H9 (cell line): Measurements from ENCODE around the gene NUP85. TPM values are rescaled to one million over a fixed set of nuclear protein-coding genes. Genes with fewer than 3 reads are reported as not detected.

Experiments used
- DNase-seq: peaks from one replicate; pipeline ENCODE4 v3.0.0-alpha.2; 2017
- H2AFZ ChIP-seq: one replicate; pipeline ENCODE4 v1.6.1; 2013; ENCODE audit warnings: mild to moderate bottlenecking, low read length, control low read depth, moderate library complexity
- H2AK5ac ChIP-seq: 2 replicates; pipeline ENCODE4 v1.6.1; 2013; ENCODE audit warnings: low read length, control low read depth, mixed read lengths; ENCODE audit not compliant: insufficient read length
- H2BK120ac ChIP-seq: one replicate; pipeline ENCODE4 v1.6.1; 2013; ENCODE audit warnings: low read depth, mild to moderate bottlenecking, low read length, control low read depth, inconsistent platforms; ENCODE audit not compliant: poor library complexity, severe bottlenecking
- H2BK12ac ChIP-seq: 2 replicates; pipeline ENCODE4 v1.6.1; 2013; ENCODE audit warnings: low read length, control low read depth, mixed read lengths, low read depth; ENCODE audit not compliant: insufficient read length
- H2BK15ac ChIP-seq: 2 replicates; pipeline ENCODE4 v1.6.1; 2013; ENCODE audit warnings: low read depth, low read length, control low read depth
- H2BK20ac ChIP-seq: one replicate; pipeline ENCODE4 v1.6.1; 2013; ENCODE audit warnings: low read depth, mild to moderate bottlenecking, low read length, control low read depth, inconsistent platforms; ENCODE audit not compliant: poor library complexity, severe bottlenecking
- H2BK5ac ChIP-seq: 2 replicates; pipeline ENCODE4 v1.6.1; 2013; ENCODE audit warnings: low read length, control low read depth, mixed read lengths; ENCODE audit not compliant: insufficient read length
- H3K14ac ChIP-seq: 2 replicates; pipeline ENCODE4 v1.6.1; 2013; ENCODE audit warnings: low read length, control low read depth; ENCODE audit not compliant: insufficient read depth
- H3K18ac ChIP-seq: 2 replicates; pipeline ENCODE4 v1.6.1; 2013; ENCODE audit warnings: low read depth, mild to moderate bottlenecking, mixed read lengths, low read length, control low read depth; ENCODE audit not compliant: insufficient read length
- H3K23ac ChIP-seq: 2 replicates; pipeline ENCODE4 v1.6.1; 2013; ENCODE audit warnings: low read length, control low read depth, mixed read lengths, low read depth; ENCODE audit not compliant: insufficient read length
- H3K23me2 ChIP-seq: 2 replicates; pipeline ENCODE4 v1.6.1; 2013; ENCODE audit warnings: low read depth, mild to moderate bottlenecking, mixed read lengths, low read length, control low read depth; ENCODE audit not compliant: insufficient read length, poor library complexity, severe bottlenecking
- H3K27ac ChIP-seq: 2 replicates; pipeline ENCODE4 v1.5.1; 2013; ENCODE audit warnings: low read length, control low read depth, mixed read lengths, low read depth; ENCODE audit not compliant: insufficient read length
- H3K27me3 ChIP-seq: 2 replicates; pipeline ENCODE4 v1.6.1; 2013; ENCODE audit warnings: low read length, control low read depth, inconsistent platforms; ENCODE audit not compliant: insufficient read depth
- H3K4ac ChIP-seq: 2 replicates; pipeline ENCODE4 v1.6.1; 2013; ENCODE audit warnings: low read depth, mild to moderate bottlenecking, control low read depth, inconsistent platforms, low read length, moderate library complexity
- H3K4me1 ChIP-seq: 2 replicates; pipeline ENCODE4 v1.6.1; 2013; ENCODE audit warnings: low read length, control low read depth, inconsistent platforms; ENCODE audit not compliant: insufficient read depth
- H3K4me2 ChIP-seq: 2 replicates; pipeline ENCODE4 v1.6.1; 2013; ENCODE audit warnings: low read length, control low read depth, mixed read lengths; ENCODE audit not compliant: insufficient read length, insufficient read depth
- H3K56ac ChIP-seq: 2 replicates; pipeline ENCODE4 v1.6.1; 2013; ENCODE audit warnings: low read depth, mild to moderate bottlenecking, mixed read lengths, low read length, control low read depth; ENCODE audit not compliant: insufficient read length
- H3K79me1 ChIP-seq: 2 replicates; pipeline ENCODE4 v1.6.1; 2013; ENCODE audit warnings: low read depth, mild to moderate bottlenecking, moderate library complexity, low read length, control low read depth, inconsistent platforms; ENCODE audit not compliant: insufficient read depth, poor library complexity, severe bottlenecking
- H3K79me2 ChIP-seq: 2 replicates; pipeline ENCODE4 v1.6.1; 2013; ENCODE audit warnings: low read length, control low read depth, inconsistent platforms; ENCODE audit not compliant: insufficient read depth
- H3K9ac ChIP-seq: 2 replicates; pipeline ENCODE4 v1.6.1; 2013; ENCODE audit warnings: low read length, control low read depth, mixed read lengths; ENCODE audit not compliant: insufficient read length; ENCODE audit errors: extremely low read depth
- H3K9me3 ChIP-seq: one replicate; pipeline ENCODE4 v1.6.1; 2013; ENCODE audit warnings: low read depth, low read length, inconsistent platforms; ENCODE audit not compliant: control insufficient read depth
- H3T11ph ChIP-seq: one replicate; pipeline ENCODE4 v1.6.1; 2013; ENCODE audit warnings: mild to moderate bottlenecking, low read length, control low read depth, inconsistent platforms
- H4K20me1 ChIP-seq: one replicate; pipeline ENCODE4 v1.6.1; 2013; ENCODE audit not compliant: control insufficient read depth, insufficient read length, insufficient read depth
- H4K5ac ChIP-seq: 2 replicates; pipeline ENCODE4 v1.6.1; 2013; ENCODE audit warnings: low read depth, mild to moderate bottlenecking, mixed read lengths, low read length, control low read depth; ENCODE audit not compliant: insufficient read length
- H4K8ac ChIP-seq: replicated peaks from 2 replicates; pipeline ENCODE4 v1.6.1; 2013; ENCODE audit warnings: low read length, control low read depth, mixed read lengths, low read depth; ENCODE audit not compliant: insufficient read length
- H4K91ac ChIP-seq: 2 replicates; pipeline ENCODE4 v1.6.1; 2013; ENCODE audit warnings: low read depth, mild to moderate bottlenecking, moderate library complexity, mixed read lengths, low read length, control low read depth; ENCODE audit not compliant: insufficient read length
- H3K27ac Mint-ChIP-seq, 3 experiments: 2 replicates in 2 of 3; 3 replicates in 1 of 3; pipeline ENCODE4 v1.8.0; 2020 to 2021; ENCODE audit warnings: mixed read lengths in 3 of 3, mild to moderate bottlenecking in 1 of 3, moderate library complexity in 1 of 3
- H3K27me3 Mint-ChIP-seq: 2 replicates; pipeline ENCODE4 v1.8.0; 2021; ENCODE audit warnings: low read depth, mild to moderate bottlenecking, moderate library complexity, mixed read lengths
- H3K36me3 Mint-ChIP-seq, 3 experiments: 2 replicates in 2 of 3; 3 replicates in 1 of 3; pipeline ENCODE4 v1.8.0; 2020 to 2021; ENCODE audit warnings: low read depth in 3 of 3, mixed read lengths in 3 of 3; ENCODE audit not compliant: insufficient read depth in 1 of 3
- H3K4me1 Mint-ChIP-seq, 2 experiments: 2 replicates each; pipeline ENCODE4 v1.8.0; 2020; ENCODE audit warnings: mixed read lengths in 2 of 2
- H3K4me3 Mint-ChIP-seq, 2 experiments: 2 replicates in 1 of 2; 3 replicates in 1 of 2; pipeline ENCODE4 v1.8.0; 2020 to 2021; ENCODE audit warnings: mild to moderate bottlenecking in 2 of 2, mixed read lengths in 2 of 2, moderate library complexity in 1 of 2
- H3K9me3 Mint-ChIP-seq, 2 experiments: 2 replicates in 1 of 2; 3 replicates in 1 of 2; pipeline ENCODE4 v1.8.0; 2020; ENCODE audit warnings: mild to moderate bottlenecking in 2 of 2, mixed read lengths in 2 of 2, moderate library complexity in 1 of 2
- WGBS: extraction: QIAGEN DNeasy Blood & Tissue Kit; methylation state at CpG from one replicate; pipeline ENCODE4 v1.1.7; 2013; ENCODE audit warnings: missing lambda C conversion rate, low lambda C conversion rate, mixed read lengths; ENCODE audit not compliant: insufficient read length; ENCODE audit errors: extremely low coverage; 5-methylcytosine and 5-hydroxymethylcytosine counted together
- total RNA-seq: library from RNA; stranded (reverse); gene quantifications from 2 replicates; pipeline ENCODE4 v1.2.1, GENCODE V29; 2021
- TF ChIP-seq, protein P1 (sequence below): fragments of 200-600 bp; sonication (generic); conservative IDR thresholded peaks from 3 replicates; pipeline ENCODE4 v1.8.0; 2021; ENCODE audit warnings: antibody characterized with exemption, mild to moderate bottlenecking

Gene NUP85
- total RNA-seq, 1 experiment from 2014 or later: 145 TPM

DNA sequence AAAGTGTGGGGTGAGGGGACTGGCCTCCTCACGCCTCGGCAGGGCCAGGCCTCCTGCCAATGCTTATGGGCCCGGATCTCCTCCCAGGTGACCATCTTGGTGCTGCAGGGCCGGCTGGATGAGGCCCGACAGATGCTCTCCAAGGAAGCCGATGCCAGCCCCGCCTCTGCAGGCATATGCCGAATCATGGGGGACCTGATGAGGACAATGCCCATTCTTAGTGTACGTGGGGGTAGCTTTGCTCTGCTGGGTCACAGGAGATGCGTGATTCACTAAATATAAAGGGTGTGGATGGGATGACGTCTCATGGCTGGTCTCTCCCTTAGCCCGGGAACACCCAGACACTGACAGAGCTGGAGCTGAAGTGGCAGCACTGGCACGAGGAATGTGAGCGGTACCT, 19.5 kb downstream of the NUP85 start:
- no peaks in the 10 kb centered on the region for H3K23me2 ChIP-seq
- no peak overlapping the region for H4K5ac ChIP-seq
- H3K4ac ChIP-seq: no peak overlapping the region
- H3K4me3 Mint-ChIP-seq: no peak overlapping the region
- no peak overlapping the region for H3K4me2 ChIP-seq
- H3K23ac ChIP-seq: no peak overlapping the region
- no peak overlapping the region for H4K91ac ChIP-seq
- no peak overlapping the region for H2BK12ac ChIP-seq
- H3K9ac ChIP-seq: no peak overlapping the region
- no peak overlapping the region for H3K27ac Mint-ChIP-seq
- no peak overlapping the region for H2BK15ac ChIP-seq
- H3K18ac ChIP-seq: no peak overlapping the region
- H3K27me3 Mint-ChIP-seq: no peaks in the 10 kb centered on the region
- H3K4me1 Mint-ChIP-seq: no peaks in the 10 kb centered on the region
- H3K27ac ChIP-seq: no peak overlapping the region
- H3K4me1 ChIP-seq: no peaks in the 10 kb centered on the region
- H2BK5ac ChIP-seq: no peak overlapping the region
- no peaks in the 10 kb centered on the region for H3K9me3 Mint-ChIP-seq
- no peaks in the 10 kb centered on the region for H3K79me2 ChIP-seq
- no peak overlapping the region for H2AK5ac ChIP-seq
- no CpG with 5 or more reads among the region's 14 CpGs for WGBS
- H3K9me3 ChIP-seq: no peaks in the 10 kb centered on the region
- no peak for DNase-seq
- no peak overlapping the region for H3K56ac ChIP-seq
- H2BK120ac ChIP-seq: no peak overlapping the region
- no peak overlapping the region for H2AFZ ChIP-seq
- no peaks in the 10 kb centered on the region for H3K27me3 ChIP-seq
- H3K36me3 Mint-ChIP-seq: peaks cover 35 to 79% (median 72%) of the 10 kb centered on the region in 3 experiments
- H2BK20ac ChIP-seq: no peak overlapping the region
- H3T11ph ChIP-seq: no peak overlapping the region
- TF ChIP-seq, protein P1, sequence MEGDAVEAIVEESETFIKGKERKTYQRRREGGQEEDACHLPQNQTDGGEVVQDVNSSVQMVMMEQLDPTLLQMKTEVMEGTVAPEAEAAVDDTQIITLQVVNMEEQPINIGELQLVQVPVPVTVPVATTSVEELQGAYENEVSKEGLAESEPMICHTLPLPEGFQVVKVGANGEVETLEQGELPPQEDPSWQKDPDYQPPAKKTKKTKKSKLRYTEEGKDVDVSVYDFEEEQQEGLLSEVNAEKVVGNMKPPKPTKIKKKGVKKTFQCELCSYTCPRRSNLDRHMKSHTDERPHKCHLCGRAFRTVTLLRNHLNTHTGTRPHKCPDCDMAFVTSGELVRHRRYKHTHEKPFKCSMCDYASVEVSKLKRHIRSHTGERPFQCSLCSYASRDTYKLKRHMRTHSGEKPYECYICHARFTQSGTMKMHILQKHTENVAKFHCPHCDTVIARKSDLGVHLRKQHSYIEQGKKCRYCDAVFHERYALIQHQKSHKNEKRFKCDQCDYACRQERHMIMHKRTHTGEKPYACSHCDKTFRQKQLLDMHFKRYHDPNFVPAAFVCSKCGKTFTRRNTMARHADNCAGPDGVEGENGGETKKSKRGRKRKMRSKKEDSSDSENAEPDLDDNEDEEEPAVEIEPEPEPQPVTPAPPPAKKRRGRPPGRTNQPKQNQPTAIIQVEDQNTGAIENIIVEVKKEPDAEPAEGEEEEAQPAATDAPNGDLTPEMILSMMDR: no peak
- no peaks in the 10 kb centered on the region for H3K79me1 ChIP-seq
- H4K8ac ChIP-seq: no peak overlapping the region
- H3K14ac ChIP-seq: no peak overlapping the region
- H4K20me1 ChIP-seq: no peaks in the 10 kb centered on the region
